HuH-7 (cell line): ENCODE results near the gene CFAP43.
"Not testable (repeated sequence)": the region's sequence is repeated elsewhere in the genome, so short reads cannot be mapped to it uniquely, and the experiment has no call there.

Experiments used
- DNase-seq: peaks from one replicate; pipeline ENCODE4 v3.0.0; 2011; ENCODE audit warnings: low spot score

Gene CFAP43

GRCh38 chr10:104230490-104230889 lies 1.7 kb downstream of the CFAP43 start:
- no peak for DNase-seq

GRCh38 chr10:104223304-104223703 lies 8.9 kb downstream of the CFAP43 start:
- DNase-seq, result no peak

GRCh38 chr10:104220522-104220921 lies 11.6 kb downstream of the CFAP43 start:
- no peak for DNase-seq

DNA sequence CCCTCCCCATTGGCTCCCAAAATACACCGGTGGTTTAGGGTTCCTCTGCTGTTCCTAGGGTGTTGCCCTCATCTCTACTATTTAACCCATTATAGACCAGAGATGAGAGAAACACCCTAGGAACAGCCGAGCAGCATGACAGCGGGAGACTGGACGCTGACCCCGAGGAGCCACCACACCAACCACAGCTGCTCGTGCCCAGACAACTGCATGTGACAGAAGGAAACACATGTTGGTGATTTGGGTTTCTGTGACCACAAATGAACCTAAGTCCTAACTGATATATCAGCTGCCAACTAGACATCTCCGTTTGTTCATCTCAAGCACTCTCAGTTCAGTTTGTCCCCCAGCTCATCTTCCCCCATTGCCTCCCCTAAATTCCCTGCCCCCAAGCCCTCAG lies 13.4 kb downstream of the CFAP43 start:
- DNase-seq, result no peak

DNA sequence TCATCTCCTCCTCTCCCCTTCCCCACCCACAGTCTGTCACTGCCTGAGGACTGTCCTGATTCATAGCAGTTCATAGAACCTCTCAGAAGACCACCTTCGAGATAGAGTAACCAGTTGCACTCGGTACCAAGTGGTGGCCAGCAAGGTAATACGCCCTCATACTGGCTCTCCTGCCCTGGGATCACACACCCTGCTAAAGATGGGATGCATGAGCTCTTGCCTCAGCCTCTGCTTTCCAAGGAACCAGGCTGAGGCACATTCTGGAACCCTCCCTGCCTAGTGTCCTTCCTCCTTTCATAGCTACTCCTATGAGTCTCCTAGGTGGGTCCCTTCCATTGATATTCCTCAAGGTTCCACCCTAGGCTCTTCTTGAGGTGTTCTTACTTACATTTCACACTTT lies 15.5 kb downstream of the CFAP43 start:
- DNase-seq, result no peak

DNA sequence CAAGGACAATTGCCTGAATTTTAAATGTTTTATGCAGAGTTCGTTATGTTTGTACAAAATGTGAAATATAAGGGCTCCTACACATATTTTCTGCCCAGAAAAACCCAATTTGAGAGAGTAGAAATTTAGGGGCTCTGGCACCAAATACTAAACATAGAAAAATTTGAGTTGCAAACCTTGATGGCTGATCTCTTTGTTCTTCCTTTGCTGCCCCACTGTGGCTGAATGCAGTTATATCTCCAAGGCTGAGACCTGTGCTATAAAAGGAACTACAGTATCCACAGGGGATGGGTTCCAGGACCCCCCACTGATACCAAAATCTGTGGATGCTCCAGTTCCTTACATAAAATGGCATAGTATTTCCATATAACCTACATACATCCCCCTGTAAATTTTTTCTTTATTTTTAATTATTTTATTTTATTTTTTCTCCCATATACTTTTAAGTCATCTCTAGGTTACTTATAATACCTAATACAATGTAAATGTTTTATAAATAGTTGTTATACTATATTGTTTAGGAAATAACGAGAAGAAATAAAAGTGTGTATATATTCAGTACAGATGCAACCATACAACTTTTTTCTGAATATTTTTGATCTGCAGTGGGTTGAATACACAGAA lies 22.5 kb downstream of the CFAP43 start:
- DNase-seq, result peak; percentile 34

DNA sequence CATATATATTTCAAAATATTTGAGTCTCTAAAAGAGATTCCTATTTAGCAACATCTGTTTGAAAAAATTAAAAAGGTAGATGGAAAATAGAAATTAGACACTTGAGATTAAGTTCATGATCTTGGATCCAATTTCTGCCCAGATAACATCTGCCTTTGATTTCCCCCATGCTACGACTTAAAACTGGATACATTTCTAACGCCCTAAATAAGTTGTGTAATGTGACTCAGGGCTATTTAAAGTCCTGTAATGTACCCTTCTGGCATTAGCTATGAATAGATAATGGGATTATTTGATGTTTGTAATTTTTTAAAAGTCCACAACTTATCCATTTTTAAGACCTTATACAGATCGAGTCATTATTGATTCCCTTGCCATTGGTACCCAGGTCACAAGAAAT lies 23.4 kb downstream of the CFAP43 start:
- no peak for DNase-seq

DNA sequence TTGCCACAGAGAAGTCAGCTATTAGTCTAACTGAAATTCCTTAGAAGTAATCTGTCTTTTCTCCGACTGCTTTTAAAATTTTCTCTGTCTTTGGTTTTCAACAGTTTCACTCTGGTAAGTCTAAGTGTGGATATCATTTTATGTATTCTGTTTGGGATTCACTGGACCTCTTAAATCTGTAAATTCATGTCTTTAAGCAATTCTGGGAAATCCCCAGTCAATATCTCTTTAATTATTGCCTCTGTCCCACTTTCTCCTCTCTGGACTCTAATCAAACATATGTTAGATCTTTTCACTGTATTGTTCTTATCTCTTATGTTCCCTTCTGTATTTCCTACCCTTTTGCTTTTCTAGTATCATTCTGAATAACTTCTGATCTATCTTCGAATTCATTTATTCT lies 29.9 kb downstream of the CFAP43 start:
- DNase-seq, result no peak

- no peak for DNase-seq
Measured at GRCh38 chr10:104201636-104202035, 30.5 kb downstream of the CFAP43 start.

GRCh38 chr10:104199567-104199966 lies 32.6 kb downstream of the CFAP43 start:
- no peak for DNase-seq

- no peak for DNase-seq
Measured at GRCh38 chr10:104197364-104197763, 34.8 kb downstream of the CFAP43 start.

DNA sequence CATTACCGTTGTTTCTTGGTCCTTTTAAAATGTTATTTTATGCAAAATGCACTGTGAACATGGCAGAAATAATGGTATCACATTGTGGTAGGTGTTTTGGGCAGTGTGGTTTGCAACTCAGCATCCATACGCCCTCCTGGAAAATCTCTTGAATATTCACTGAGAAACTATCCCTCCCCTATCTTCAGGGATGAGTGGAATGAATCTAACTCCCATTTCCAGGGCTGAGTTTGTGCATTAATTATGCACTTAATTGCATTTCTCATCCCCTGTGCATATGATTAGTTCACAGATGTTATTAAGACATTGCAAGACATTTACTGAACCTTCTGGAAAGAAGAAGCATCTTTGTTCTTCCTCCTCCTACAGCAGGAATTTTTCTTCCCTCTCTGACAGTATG lies 36.5 kb downstream of the CFAP43 start:
- no peak for DNase-seq

DNA sequence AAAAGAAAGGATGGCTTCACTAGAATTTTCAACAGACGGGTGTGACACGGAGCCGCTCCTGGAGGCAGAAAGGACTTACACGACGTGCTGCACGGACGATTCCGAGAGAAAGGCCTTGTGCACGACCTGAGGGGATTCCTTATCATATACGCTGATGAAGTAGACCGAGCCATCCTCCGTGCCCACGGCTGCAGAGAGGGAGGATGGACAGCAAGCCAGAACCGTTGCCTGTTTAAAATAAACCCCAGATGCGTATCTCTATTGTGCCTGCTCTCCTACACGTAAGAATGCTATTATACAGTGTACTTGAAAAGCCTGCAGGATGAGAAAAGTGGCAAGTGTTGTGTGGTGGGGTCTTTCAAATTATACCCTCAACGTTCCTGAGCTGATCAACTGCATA lies 38.4 kb downstream of the CFAP43 start:
- no peak for DNase-seq

- DNase-seq, result no peak
Measured at GRCh38 chr10:104190695-104191094, 41.5 kb downstream of the CFAP43 start.

DNA sequence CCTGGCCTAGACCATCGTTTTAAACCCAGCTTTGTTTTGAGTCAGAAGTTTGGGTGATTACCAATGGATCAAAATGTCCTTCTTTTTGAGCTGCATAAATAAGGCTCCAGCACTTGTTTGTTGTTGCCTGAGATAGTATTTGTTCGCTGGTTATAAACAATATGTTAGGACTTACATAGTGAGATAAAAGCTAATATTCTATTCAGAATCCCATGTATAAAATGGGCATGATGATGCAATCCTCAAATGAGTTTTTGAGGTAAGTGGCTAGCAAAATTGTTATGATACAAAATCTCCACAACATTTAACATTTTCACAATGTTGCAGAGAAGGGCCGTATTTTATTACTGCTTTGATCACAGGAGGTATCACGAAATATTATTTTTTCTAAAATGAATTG lies 48.5 kb downstream of the CFAP43 start:
- DNase-seq, result no peak

DNA sequence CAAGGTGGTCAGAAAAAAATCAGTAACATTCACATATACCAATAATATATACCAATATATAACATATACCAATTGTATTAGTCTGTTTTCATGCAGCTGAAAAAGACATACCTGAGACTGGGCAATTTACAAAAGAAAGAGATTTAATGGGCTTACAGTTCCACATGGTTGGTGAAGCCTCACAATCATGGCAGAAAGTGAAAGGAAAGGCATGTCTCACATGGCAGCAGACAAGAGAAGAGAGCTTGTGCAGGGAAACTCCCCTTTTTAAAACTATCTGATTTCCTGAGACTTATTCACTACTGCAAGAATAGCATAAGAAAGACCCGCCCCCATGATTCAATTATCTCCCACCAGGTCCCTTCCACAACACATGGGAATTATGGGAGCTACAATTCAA lies 58.0 kb downstream of the CFAP43 start:
- not testable (repeated sequence) for DNase-seq

DNA sequence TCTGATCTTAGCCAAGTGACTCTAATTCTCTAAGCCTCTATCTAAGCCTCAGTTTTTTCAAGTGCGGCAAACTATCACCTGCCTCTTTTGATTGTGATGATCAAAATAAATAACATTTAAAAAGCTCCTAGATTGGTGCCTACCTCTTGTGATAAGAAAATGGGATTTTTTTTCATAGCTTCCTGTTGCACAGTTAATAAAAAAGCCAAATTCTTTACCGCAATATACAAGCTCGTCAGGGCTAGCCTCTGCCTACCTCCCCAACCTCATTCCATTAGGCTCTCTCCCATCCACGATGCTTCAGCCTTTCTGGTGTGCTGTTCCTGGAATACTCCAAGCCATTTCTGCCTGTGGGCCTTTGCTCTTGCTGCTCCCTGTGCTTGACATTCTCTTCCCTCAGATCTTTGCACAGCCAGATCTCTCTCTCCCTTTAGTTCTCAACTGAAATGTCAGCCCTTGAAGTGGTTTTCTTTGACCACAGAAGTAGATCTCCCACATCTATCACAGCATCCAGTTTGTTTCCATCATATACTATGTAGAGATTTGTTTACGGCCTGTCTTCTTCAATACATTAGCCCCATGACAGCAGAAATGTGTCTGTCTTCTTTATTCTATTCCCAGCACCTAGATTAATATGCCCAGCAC lies 61.4 kb downstream of the CFAP43 start:
- no peak for DNase-seq

DNA sequence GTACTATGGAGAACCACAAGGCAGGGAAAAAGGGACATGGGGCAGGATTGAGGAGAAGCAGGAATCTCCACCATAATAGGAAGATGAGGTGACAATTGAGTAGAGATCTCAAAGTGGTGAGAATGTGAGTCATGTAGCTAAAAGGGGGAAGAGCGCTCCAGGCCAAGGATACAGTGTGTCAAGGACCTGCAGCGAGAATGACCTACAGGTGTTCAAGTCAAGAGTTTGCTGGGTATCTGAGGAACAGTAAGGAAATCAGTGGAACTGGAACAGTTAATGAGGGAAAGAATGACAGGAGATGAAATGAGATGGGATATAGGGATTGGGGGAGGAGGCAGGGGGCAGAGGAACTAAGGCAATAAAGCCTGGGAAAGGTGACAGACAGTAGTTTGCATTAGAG lies 76.6 kb downstream of the CFAP43 start:
- no peak for DNase-seq

- DNase-seq, result no peak
Measured at GRCh38 chr10:104151737-104152136, 80.4 kb downstream of the CFAP43 start.

- no peak for DNase-seq
Measured at GRCh38 chr10:104150139-104150538, 82.0 kb downstream of the CFAP43 start.

DNA sequence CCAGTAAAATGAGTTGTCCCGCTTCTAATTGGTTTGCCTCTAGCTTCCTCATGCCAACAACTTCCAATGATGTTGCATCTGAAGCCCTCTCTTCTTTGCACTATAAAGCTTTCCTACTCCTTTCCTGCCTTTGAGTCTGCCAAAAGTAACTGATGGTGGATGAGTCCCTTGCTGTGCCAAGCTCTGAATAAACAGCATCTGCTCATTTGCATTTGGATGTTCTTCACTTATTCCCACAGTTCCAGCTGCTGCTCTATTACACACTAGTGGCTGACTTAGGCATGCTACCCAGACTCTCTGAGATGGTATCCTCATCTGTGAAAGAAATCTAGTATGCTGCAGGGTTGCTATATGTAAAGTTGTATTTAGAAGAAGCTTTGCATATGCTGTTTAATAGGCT lies 85.3 kb downstream of the CFAP43 start:
- DNase-seq, result no peak

DNA sequence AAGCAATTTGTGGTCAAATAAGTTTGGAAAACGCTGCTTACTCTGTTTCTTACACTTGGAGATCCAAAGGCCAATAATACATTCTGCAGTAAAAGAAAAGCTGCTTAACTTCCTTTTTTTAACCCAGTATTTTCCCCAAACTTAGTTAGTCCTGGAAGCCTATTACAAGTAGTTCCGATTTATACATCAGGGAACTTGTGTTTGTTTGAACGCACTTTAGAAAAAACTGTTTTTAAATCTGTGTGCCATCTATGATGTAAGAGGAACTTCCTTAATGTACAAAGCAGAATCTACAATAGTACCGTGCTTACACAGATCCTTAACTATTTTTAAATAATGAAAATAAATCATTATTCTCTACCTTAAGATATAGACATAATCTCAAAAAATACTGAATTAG lies 87.2 kb downstream of the CFAP43 start:
- no peak for DNase-seq

- DNase-seq, result no peak
Measured at GRCh38 chr10:104143829-104144228, 88.3 kb downstream of the CFAP43 start.

- no peak for DNase-seq
Measured at GRCh38 chr10:104142081-104142480, 90.1 kb downstream of the CFAP43 start.
